Neural crest cell (in vitro differentiated cells): Measurements from ENCODE around the gene GCSAM. TPM values are rescaled to one million over a fixed set of nuclear protein-coding genes. Genes with fewer than 3 reads are reported as not detected.

Experiments
- DNase-seq: peaks from one replicate; pipeline ENCODE4 v3.0.0; 2021; ENCODE audit warnings: low read depth, mixed read lengths, low spot score
- H3K27ac Mint-ChIP-seq: one replicate; pipeline ENCODE4 v1.8.0; 2021; ENCODE audit warnings: mild to moderate bottlenecking, mixed read lengths; ENCODE audit not compliant: unreplicated experiment
- H3K27me3 Mint-ChIP-seq: 2 replicates; pipeline ENCODE4 v1.8.0; 2021; ENCODE audit warnings: low read depth, mild to moderate bottlenecking, mixed read lengths
- H3K36me3 Mint-ChIP-seq: 2 replicates; pipeline ENCODE4 v1.8.0; 2021; ENCODE audit warnings: low read depth, mild to moderate bottlenecking, mixed read lengths
- H3K4me1 Mint-ChIP-seq: 2 replicates; pipeline ENCODE4 v1.8.0; 2021; ENCODE audit warnings: mixed read lengths
- H3K4me3 Mint-ChIP-seq: one replicate; pipeline ENCODE4 v1.8.0; 2021; ENCODE audit warnings: mild to moderate bottlenecking, mixed read lengths
- H3K9me3 Mint-ChIP-seq: 2 replicates; pipeline ENCODE4 v1.8.0; 2021; ENCODE audit warnings: mixed read lengths
- CTCF ChIP-seq: fragments of 200-600 bp; sonication (generic); conservative IDR thresholded peaks from 2 replicates; pipeline ENCODE4 v1.5.0; 2021; ENCODE audit warnings: antibody characterized with exemption, mild to moderate bottlenecking
- total RNA-seq: library from RNA; stranded (reverse); gene quantifications from 2 replicates; pipeline ENCODE4 v1.2.1, GENCODE V29; 2021

Gene GCSAM
- total RNA-seq, 1 donor from 2014 or later = not detected

GRCh38 chr3:112086076-112086854 is 46.8 kb downstream of the GCSAM start, which contains the start of gene C3orf52:
TSS of gene C3orf52 (plus strand) at chr3:112086389. CDS start at chr3:112086408, 19 bp downstream.
- H3K9me3 Mint-ChIP-seq = no peaks in the 10 kb centered on the region
- no peaks in the 10 kb centered on the region for H3K36me3 Mint-ChIP-seq
- peak within 1 kb of the TSS; percentile 51 for H3K27ac Mint-ChIP-seq
- H3K27me3 Mint-ChIP-seq = peaks cover 41% of the 10 kb centered on the region
- peaks cover 53% of the 10 kb centered on the region for H3K4me1 Mint-ChIP-seq
- peak within 1 kb of the TSS; percentile 92 for H3K4me3 Mint-ChIP-seq
- peak; percentile 74 for DNase-seq
- peak; percentile 47 for TF ChIP-seq CTCF

- H3K9me3 Mint-ChIP-seq = no peaks in the 10 kb centered on the region
- DNase-seq = no peak
- peaks cover 47% of the 10 kb centered on the region for H3K4me1 Mint-ChIP-seq
- peaks cover 41% of the 10 kb centered on the region for H3K27me3 Mint-ChIP-seq
- no peaks in the 10 kb centered on the region for H3K36me3 Mint-ChIP-seq
- TF ChIP-seq CTCF = no peak
- peak overlapping the region; percentile 92 for H3K4me3 Mint-ChIP-seq
- H3K27ac Mint-ChIP-seq = no peak overlapping the region
Measured at GRCh38 chr3:112085735-112086075, 47.3 kb downstream of the GCSAM start.

- no peaks in the 10 kb centered on the region for H3K36me3 Mint-ChIP-seq
- TF ChIP-seq CTCF = no peak
- H3K9me3 Mint-ChIP-seq = no peaks in the 10 kb centered on the region
- H3K27ac Mint-ChIP-seq = no peak overlapping the region
- DNase-seq = no peak
- H3K4me1 Mint-ChIP-seq = peaks cover 41% of the 10 kb centered on the region
- H3K4me3 Mint-ChIP-seq = peak overlapping the region; percentile 92
- H3K27me3 Mint-ChIP-seq = peaks cover 41% of the 10 kb centered on the region
Measured at GRCh38 chr3:112084980-112085705, 47.9 kb downstream of the GCSAM start.

- H3K4me3 Mint-ChIP-seq = no peak overlapping the region
- no peaks in the 10 kb centered on the region for H3K36me3 Mint-ChIP-seq
- TF ChIP-seq CTCF = no peak
- DNase-seq = no peak
- H3K4me1 Mint-ChIP-seq = peaks cover 27% of the 10 kb centered on the region
- H3K9me3 Mint-ChIP-seq = no peaks in the 10 kb centered on the region
- H3K27ac Mint-ChIP-seq = no peak overlapping the region
- H3K27me3 Mint-ChIP-seq = peaks cover 40% of the 10 kb centered on the region
Measured at GRCh38 chr3:112083239-112083638, 49.8 kb downstream of the GCSAM start.

GRCh38 chr3:112078125-112079083 is 54.6 kb downstream of the GCSAM start:
- Mint-ChIP-seq H3K27me3 (no peaks in the 10 kb centered on the region), H3K27ac (no peak overlapping the region), H3K36me3 (no peaks in the 10 kb centered on the region), H3K4me1 (peaks cover 17% of the 10 kb centered on the region), H3K4me3 (no peak overlapping the region), H3K9me3 (no peaks in the 10 kb centered on the region)
- DNase-seq = no peak
- no peak for TF ChIP-seq CTCF
